Measurements from ENCODE around the gene PLCG1.
"Not testable (repeated sequence)": the region's sequence is repeated elsewhere in the genome, so short reads cannot be mapped to it uniquely, and the experiment has no call there.

Gene PLCG1

DNA sequence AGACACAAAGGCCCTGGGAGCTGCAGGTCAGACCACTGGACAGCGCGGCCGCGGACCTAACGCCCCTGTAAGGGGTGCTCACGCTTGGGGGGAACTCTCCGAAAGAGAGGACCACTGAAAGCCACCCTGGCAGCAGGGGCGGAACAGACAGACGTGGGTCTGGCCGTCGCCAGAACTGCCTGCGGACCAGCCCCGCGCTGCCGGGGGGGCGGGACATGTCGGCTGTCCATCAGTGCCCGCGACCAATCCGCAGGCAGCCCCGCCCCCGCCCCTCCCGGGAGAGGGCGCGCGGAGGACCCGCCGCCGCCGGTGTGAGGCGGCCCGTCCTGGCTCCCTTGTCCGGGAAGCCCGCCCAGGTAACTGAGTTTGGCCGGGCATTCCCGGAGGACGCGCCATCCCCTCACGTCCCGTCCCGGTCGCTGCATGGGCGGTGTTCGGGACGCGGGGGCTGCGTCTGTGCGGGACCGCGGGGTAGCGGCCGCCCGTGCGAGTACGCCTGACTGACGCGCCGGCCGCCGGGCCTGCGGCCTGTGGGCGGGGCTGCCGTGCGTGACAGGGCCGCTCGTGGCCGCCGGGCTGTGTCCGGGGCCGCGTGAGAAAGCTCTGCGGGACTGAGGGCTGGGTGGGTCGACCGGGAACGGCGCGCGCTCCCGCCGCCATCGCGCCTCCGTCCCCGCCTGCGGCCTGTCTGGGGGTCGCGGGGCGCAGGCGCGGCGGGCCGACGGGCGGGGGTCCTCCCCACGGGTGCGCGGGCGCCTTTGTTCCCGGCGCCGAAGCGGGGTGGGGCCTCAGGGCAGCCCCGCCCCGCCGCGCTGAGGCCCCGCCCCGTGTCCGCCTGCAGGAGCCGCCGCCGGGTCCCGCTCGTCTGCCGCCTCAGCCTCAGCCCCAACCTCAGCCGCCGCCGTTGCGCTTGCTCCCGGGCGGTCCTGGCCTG, at the start of gene PLCG1:
Gene PLCG1, plus strand, starts transcription at position 864 of the 934 bp plus-strand sequence. CDS start 99 bp downstream, outside the sequence.
- peak; percentile 77 for DNase-seq

DNA sequence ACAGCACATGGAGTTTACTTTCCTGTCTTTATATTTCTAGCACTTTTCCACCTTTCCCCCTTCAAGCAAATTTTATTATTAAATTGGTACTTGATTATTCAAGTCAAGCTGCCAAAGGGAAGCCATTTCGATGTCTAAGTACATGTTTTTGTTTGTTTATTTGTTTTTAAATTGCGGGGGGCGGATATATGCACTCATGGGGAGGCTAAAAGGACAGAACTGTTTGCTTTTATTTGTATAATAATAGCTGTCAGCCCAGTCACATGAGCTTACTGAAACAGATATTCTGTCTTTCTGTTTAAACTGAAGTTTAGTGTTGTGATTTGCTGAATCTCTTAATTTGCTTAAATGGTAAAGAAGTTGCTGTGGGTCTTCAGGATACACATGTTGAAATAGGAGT, 49.6 kb upstream of the PLCG1 start:
- DNase-seq, result no peak

GRCh38 chr20:41089555-41089954, 47.8 kb upstream of the PLCG1 start:
- DNase-seq, result no peak

DNA sequence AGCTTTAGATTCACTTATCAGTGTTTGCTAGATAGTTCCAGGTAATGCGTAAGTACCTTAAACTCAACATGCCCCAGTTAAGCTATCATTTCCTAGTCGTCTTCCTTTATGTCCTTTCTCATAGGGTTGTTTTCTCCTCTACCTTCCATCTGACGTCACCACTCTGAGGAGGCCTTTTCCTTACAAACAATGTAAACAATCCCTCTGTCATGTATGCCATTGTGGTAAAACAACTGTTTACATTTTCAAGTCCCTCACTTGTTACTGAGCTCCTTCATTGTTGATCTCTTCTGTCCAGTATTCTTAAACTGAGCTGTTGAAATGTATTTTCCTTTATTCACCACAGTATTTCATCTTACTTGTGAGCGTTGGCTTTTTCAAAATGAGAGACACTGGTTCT, 45.4 kb upstream of the PLCG1 start:
- no peak for DNase-seq

DNA sequence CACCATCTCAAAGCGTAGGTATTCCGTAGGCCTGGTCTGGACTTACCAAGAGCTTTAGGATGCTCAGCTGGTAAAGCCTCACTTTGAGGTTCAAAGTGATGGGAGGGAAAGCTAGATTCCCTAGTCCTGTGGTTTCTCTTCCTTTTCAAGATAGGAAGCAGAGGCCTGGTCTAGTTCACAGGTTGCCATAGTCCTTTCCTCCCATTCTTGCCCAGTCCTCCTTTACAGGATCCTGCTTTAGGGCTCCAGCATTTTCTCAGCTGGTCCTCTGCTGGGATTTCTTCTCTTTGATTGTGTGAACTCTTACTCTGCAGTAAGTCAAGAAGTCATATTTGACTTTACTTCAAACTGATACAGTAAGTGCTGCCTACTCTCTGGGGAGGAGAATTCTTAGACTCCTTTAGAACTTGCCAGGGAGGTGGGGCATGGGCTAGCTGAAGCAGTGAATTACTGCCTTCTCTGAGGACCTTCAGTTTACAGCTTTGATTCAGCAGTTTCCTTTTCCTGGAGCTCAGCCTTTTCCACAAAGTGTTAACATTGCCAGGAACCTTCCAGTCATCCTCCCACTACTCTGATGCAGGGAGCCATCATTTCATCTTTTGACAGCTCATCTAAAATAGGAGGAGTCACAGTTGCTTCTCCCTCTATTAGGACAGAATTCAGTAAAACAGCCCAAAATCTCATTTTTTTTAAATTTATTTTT, 42.8 kb upstream of the PLCG1 start:
- DNase-seq, result no peak

- DNase-seq, result peak; percentile 70
Observed at GRCh38 chr20:41095110-41095969, 42.0 kb upstream of the PLCG1 start.

DNA sequence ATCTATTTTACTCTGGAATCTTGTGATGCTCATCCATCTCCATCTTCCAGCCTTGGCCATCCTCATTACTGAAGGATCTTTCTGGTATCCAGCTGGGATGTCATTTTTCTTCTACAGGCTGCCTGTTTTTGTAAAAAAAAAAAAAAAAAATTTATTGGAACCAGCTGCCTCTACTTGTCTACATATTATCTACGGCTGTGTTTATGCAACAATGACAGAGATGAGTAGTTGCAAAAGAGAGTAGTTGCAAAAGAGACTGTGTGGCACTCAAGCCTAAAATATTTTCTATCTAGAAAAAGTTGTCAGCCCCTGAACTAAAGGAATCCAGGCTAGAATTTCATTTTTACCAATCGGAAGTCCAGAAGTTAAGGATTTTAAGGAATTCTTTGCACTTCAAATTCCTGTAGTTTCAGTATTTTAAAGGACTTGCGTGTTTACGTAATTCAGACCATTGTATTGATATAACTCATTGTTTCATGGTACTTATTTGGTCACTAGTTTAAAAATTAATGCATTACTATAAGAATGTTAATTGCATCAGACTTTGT, 38.6 kb upstream of the PLCG1 start:
- no peak for DNase-seq

GRCh38 chr20:41100001-41100480, 37.3 kb upstream of the PLCG1 start:
- no peak for DNase-seq

DNA sequence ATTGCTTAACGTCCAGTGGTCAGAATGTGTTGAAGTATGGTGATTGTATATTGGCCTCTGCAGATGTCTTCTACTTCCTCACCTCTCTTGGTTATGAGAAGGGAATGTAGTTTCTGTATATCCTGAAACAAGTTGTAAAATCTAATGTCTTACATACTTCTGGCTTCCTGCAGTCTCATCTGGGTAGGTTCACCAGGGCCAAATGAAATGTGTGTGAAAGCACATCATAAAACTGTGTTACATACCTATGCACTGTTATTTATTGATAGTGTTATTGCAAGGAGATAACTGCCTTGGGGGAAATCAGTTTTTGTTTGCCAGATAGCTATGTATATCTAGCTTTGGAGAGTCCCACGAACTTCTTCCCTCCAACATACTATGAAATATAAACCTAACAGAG, 35.7 kb upstream of the PLCG1 start:
- DNase-seq, result no peak

GRCh38 chr20:41108531-41108930, 28.8 kb upstream of the PLCG1 start:
- no peak for DNase-seq

DNA sequence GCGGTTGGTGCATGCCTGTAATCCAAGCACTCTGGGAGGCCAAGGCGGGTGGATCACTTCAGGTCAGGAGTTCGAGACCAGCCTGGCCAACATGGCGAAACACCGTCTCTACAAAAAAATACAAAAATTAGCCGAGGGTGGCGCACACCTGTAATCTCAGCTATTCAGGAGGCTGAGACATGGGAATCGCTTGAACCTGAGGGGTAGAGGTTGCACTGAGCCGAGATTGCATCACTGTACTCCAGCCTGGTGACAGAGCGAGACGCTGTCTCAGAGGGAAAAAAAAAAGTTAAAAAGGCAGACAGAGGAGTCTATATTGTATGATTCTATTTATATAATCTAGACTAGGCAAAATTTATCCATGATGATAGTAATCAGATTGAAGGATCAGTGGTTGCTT, 27.3 kb upstream of the PLCG1 start:
- no peak for DNase-seq

DNA sequence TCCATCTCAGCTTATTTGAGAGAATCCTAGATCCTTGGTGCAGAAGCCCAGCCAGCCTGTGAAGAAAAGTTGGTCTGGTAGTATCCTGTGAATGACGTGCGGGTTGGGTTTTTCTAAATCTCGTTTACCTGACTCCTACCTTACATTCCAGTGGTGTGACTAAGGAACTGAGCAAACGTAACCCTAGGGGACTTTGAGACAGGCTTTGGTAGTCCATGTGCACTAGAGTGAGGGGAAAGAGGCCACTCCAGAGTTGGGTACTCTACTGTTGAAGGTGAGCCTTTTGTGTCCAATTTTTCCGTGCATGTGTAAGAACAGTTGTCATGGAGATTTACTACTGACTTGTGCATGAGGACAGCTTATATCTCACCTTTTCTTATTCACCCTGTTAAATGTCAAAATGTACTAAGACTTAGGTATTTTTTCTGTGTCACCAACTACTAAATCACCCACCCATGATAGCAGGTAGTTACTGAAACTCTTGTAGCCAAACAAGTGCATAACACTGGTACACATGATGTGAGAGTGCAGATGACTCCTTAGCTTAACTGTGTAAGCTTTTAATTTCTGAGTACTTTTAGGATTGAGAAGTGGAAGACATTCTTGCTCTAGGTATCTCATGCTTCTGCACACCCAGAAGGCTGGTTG, 26.3 kb upstream of the PLCG1 start:
- DNase-seq, result no peak

DNA sequence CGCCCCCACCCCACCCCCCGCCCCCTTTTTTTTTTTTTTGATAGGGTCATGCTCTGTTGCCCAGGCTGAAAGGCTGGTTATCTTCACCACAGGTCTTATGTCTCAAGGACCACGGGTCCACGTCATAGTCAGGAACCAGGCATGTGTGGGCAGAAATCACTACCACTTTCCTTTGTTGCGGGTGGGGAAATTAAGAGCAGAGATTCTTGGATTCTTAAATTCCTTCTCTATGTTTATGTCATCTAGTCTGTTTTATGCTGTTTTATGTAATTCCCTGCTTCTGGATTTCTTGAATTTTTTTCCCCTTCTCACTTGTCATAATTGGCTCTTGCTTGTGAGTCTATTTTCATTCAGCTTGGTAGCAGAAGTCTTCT, 25.8 kb upstream of the PLCG1 start:
- DNase-seq, result no peak

DNA sequence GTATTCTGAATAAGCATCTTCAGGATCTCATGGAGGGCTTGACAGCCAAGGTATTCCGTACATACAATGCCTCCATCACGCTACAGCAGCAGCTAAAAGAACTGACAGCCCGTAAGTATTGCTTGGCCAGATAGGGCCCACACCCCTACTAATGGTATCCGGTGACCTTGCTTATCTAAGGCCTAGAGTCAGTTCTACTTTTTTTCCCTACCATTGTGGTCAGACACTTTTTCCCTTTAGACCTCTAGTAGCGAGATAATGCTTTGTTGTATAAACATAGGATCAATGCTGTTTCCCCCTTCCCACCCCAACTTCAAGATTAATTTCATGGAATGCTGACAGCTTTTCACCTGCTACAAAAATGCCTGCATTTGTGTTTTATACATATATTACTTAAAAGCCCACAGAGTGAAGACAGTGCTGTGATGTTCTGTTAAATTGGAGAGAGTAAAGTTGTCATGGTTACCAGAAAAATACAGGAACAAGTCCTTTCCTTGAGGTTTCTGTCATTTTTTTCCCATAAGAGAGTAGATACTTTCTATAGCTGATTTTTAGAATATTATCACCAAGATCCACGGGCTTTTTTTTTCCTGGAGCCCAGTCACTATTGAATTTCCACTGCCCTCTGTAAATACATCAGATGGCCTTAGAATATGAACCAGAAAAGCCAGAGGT, 20.9 kb upstream of the PLCG1 start:
- DNase-seq, result no peak

DNA sequence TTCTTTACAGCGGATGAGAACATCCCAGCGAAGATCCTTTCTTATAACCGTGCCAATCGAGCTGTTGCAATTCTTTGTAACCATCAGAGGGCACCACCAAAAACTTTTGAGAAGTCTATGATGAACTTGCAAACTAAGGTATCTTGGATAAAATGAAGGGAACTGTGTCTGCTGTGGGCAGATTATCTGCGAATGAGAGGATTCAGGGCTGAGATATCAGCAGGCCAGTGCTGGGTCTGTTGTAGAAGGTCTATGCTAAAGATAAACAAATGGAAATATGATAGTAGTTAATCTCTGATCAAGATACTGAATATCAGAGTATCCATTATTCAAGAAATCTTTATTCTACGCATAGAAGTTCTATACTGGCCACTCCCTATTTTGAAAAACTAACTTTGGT, 19.2 kb upstream of the PLCG1 start:
- not testable (repeated sequence) for DNase-seq

DNA sequence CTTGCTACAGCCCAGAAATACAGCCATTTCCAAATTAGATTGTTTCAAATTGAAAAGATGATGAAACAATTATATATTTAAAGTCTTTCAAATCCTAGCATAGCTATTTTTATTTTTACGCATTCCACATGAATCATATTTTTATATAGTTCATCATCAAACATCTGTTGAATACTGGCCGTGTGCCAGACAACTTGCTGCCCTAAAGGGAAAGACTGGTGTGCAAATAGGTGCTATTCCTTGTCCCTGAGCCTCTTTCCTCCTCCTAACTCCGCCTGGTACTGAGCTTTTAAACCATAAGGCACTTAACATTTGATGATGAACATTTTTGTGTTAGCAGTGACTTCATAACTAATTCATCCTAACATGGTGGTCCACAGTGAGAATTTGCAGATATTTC, 18.7 kb upstream of the PLCG1 start:
- no peak for DNase-seq

DNA sequence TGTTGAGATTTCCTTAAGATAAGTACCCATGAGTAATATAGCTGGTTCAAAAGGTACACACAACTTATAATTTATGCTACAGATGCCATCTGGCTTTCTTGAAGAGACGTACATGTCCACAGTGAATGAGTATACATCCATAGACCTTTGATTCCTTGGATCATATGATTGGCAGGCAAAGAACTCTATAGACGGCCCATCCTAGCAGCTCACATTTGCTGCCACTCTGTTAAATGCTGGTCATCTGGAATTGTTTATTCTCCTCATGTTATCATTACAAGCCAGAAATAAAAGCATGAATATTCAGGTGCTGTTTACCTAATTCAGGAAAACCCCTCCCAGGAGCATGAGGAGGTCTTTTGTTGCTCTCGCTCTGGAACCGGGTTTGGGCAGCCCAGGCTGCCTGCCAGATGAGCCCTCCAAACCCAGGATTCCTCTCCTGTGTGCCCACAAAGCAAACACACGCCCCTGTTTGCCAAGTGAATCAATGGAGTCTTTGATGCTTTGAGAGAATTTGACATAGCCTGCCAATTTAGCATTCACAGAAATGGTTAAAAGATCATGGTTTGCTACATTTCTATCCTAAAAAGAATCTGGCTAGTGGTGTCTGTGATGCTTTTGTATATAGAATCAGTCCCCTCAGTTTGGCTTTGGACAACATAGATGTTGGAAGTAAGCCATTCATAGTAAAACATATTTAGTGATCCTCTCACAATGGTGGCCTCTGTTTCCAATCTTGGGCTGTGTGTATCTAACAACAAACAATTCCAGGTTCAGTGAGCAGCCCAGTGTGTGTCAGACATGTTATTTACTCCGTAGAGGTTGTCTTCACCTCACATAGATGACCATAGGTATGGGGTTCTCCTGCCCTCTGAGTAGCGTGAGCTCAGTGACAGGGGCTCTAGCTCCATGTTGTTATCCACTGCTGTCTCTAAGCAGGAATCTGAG, 17.5 kb upstream of the PLCG1 start:
- no peak for DNase-seq

DNA sequence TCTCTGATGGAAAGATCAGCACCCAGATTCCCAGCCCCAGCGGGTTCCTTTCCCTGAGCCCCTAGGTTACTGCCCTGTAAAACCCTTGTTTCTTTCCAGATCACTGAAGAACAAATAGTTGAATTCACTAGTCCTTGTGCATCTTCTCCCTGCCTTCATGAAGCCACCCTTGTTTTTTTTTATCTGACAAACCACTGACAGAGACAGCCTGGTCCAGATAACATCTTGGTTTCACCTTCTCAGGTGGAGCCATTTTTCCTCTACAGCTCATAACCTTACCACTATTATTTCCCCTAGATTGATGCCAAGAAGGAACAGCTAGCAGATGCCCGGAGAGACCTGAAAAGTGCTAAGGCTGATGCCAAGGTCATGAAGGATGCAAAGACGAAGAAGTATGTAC, 15.9 kb upstream of the PLCG1 start:
- DNase-seq, result no peak

DNA sequence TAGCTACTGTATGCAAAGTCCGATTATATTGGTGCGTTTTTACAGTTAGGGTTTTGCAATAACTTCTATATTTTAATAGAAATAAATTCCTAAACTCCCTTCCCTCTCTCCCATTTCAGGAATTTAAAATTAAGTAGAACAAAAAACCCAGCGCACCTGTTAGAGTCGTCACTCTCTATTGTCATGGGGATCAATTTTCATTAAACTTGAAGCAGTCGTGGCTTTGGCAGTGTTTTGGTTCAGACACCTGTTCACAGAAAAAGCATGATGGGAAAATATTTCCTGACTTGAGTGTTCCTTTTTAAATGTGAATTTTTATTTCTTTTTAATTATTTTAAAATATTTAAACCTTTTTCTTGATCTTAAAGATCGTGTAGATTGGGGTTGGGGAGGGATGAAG, 13.7 kb upstream of the PLCG1 start:
- no peak for DNase-seq

DNA sequence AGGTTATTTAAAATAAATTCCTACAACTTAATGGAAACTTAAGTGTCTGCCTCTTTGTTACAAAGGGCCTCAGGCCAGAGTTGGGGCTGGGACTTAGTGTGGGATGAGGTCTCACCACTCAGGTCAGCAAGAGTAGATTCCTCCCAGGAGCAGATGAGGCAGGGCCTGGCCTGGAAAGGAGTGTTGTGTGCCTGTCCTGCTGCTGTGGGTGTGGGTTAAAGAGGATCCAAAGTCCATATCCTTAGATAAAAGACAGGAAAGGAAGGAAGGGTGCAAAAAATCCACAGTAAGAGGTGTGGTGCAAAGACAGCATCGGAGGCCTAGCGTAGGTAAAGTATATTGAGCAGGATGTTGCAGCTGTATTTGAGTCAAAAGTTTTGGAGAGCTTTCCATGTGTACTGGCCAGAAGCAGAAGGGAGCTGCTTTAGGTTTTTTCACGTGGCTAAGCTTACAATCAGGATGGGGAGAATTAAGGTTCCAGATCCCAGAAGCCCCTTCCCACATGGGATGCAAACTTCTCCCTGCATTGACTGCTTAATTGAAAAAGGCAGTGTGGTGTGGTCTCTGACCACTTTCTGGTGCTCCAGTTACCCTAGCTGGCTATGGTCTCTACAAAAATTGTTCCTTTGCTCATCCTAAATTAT, 12.8 kb upstream of the PLCG1 start:
- no peak for DNase-seq

All from CD4-positive, alpha-beta T cell treated with Interleukin-4 for 4 hours (primary cell).